Suprapubic skin (tissue), 4 donors: ENCODE results near the gene CAPN9. TPM values are rescaled to one million over a fixed set of nuclear protein-coding genes. Genes with fewer than 3 reads are reported as not detected.
"Not testable (repeated sequence)": the region's sequence is repeated elsewhere in the genome, so short reads cannot be mapped to it uniquely, and the experiment has no call there.

ENCODE experiments used
- DNase-seq, 2 donors: peaks; one replicate each; pipeline ENCODE4 v3.0.0-alpha.2; 2019; ENCODE audit warnings: low spot score in 2 of 2
- H3K27ac ChIP-seq: fragments of 200-600 bp; sonication (generic); one replicate; pipeline ENCODE4 v1.5.1; 2019
- H3K27me3 ChIP-seq: fragments of 200-600 bp; sonication (generic); one replicate; pipeline ENCODE4 v1.5.1; 2019
- H3K36me3 ChIP-seq: fragments of 200-600 bp; sonication (generic); one replicate; pipeline ENCODE4 v1.5.1; 2019
- H3K4me1 ChIP-seq: fragments of 200-600 bp; sonication (generic); one replicate; pipeline ENCODE4 v1.5.1; 2019
- H3K4me3 ChIP-seq: fragments of 200-600 bp; sonication (generic); one replicate; pipeline ENCODE4 v1.5.1; 2019; ENCODE audit warnings: mild to moderate bottlenecking
- H3K9me3 ChIP-seq: fragments of 200-600 bp; sonication (generic); one replicate; pipeline ENCODE4 v1.5.1; 2019
- CTCF ChIP-seq, 2 donors: fragments of 200-600 bp in 1 of 2; fragments of 450-650 bp in 1 of 2; sonication (generic) in 1 of 2; IDR thresholded peaks; one replicate each; pipeline ENCODE4 v1.5.1; 2016 to 2019; ENCODE audit warnings: antibody characterized with exemption in 2 of 2, mild to moderate bottlenecking in 1 of 2, moderate library complexity in 1 of 2
- EP300 ChIP-seq: sonication (generic); formaldehyde crosslinking; IDR thresholded peaks from one replicate; pipeline ENCODE4 v1.6.1; 2017; ENCODE audit warnings: antibody characterized with exemption
- POLR2A ChIP-seq, 2 donors: fragments of 450-650 bp; IDR thresholded peaks; one replicate each; pipeline ENCODE4 v1.6.1; 2017; ENCODE audit warnings: antibody characterized with exemption in 2 of 2, mild to moderate bottlenecking in 2 of 2, moderate library complexity in 2 of 2
- POLR2AphosphoS5 ChIP-seq, 3 donors: sonication (generic); formaldehyde crosslinking; IDR thresholded peaks; one replicate each; pipeline ENCODE4 v1.6.1; 2017; ENCODE audit warnings: antibody characterized with exemption in 3 of 3
- WGBS: methylation state at CpG from one replicate; pipeline ENCODE4 v1.1.5; 2018; 5-methylcytosine and 5-hydroxymethylcytosine counted together
- total RNA-seq, 4 donors: library from RNA; depleted of rRNA; stranded (reverse); fragments of >200 nt; gene quantifications; one replicate each; pipeline ENCODE4 v1.1.0, GENCODE V29; 2016

The CAPN9 gene
- total RNA-seq, 4 donors from 2014 or later: 0.48 to 4.2 TPM; not detected in 2

GRCh38 chr1:230843503-230844309 is 96.5 kb downstream of the CAPN9 start:
- no peak for DNase-seq
- H3K9me3 ChIP-seq: no peaks in the 10 kb centered on the region
- H3K4me3 ChIP-seq: no peak overlapping the region
- no peaks in the 10 kb centered on the region for H3K27me3 ChIP-seq
- 94% methylated on average over 27 of the region's 28 CpGs for WGBS
- no peak overlapping the region for H3K27ac ChIP-seq
- peaks cover 2% of the 10 kb centered on the region for H3K4me1 ChIP-seq
- TF ChIP-seq EP300 (no peak), POLR2A (IDR thresholded peaks at IDR 0.05) (no peak), POLR2AphosphoS5 (IDR thresholded peaks at IDR 0.05) (no peak), CTCF (IDR thresholded peaks at IDR 0.05) (no peak)
- peaks cover 43% of the 10 kb centered on the region for H3K36me3 ChIP-seq

GRCh38 chr1:230844561-230844960 is 97.4 kb downstream of the CAPN9 start:
- Histone ChIP-seq H3K4me1 (peaks cover 10% of the 10 kb centered on the region), H3K9me3 (no peaks in the 10 kb centered on the region), H3K27me3 (no peaks in the 10 kb centered on the region), H3K27ac (no peak overlapping the region), H3K4me3 (no peak overlapping the region), H3K36me3 (peaks cover 38% of the 10 kb centered on the region)
- DNase-seq: no peak
- TF ChIP-seq POLR2AphosphoS5 (IDR thresholded peaks at IDR 0.05): no peak
- TF ChIP-seq CTCF (IDR thresholded peaks at IDR 0.05): no peak
- WGBS: 89% methylated on average over 4 of the region's 4 CpGs

GRCh38 chr1:230845184-230845583 is 98.0 kb downstream of the CAPN9 start:
- H3K27ac ChIP-seq, H3K4me3 ChIP-seq, DNase-seq, H3K9me3 ChIP-seq, H3K27me3 ChIP-seq: not testable (repeated sequence)
- peaks cover 17% of the 10 kb centered on the region for H3K4me1 ChIP-seq
- WGBS: 81% methylated on average over 7 of the region's 7 CpGs
- H3K36me3 ChIP-seq: peaks cover 35% of the 10 kb centered on the region

DNA sequence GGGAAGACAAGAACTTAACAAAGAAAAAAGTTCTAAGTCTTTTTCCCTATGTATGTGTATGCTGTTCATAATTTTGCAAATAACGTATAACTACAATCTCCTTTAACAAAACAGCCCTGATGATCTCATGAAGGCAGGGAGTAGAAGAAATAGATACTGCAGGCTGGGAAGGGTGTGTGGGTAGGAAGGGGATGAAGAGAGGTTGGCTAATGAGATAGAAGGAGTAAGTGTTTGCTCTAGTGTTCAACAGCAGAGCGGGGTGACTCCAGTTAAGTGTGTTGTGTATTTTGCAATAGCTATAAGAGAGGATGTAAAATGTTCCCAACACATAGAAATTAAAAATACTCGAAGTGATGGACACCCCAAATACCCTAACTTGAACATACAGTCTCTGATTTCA is 101.0 kb downstream of the CAPN9 start:
- no peak for DNase-seq
- H3K27me3 ChIP-seq: no peaks in the 10 kb centered on the region
- peaks cover 20% of the 10 kb centered on the region for H3K36me3 ChIP-seq
- no peaks in the 10 kb centered on the region for H3K9me3 ChIP-seq
- TF ChIP-seq EP300: no peak
- no peak for TF ChIP-seq POLR2A (IDR thresholded peaks at IDR 0.05)
- no peak for TF ChIP-seq POLR2AphosphoS5 (IDR thresholded peaks at IDR 0.05)
- no peak for TF ChIP-seq CTCF (IDR thresholded peaks at IDR 0.05)
- no peak overlapping the region for H3K4me3 ChIP-seq
- WGBS: 90% methylated on average over 3 of the region's 3 CpGs
- peaks cover 23% of the 10 kb centered on the region for H3K4me1 ChIP-seq
- no peak overlapping the region for H3K27ac ChIP-seq

DNA sequence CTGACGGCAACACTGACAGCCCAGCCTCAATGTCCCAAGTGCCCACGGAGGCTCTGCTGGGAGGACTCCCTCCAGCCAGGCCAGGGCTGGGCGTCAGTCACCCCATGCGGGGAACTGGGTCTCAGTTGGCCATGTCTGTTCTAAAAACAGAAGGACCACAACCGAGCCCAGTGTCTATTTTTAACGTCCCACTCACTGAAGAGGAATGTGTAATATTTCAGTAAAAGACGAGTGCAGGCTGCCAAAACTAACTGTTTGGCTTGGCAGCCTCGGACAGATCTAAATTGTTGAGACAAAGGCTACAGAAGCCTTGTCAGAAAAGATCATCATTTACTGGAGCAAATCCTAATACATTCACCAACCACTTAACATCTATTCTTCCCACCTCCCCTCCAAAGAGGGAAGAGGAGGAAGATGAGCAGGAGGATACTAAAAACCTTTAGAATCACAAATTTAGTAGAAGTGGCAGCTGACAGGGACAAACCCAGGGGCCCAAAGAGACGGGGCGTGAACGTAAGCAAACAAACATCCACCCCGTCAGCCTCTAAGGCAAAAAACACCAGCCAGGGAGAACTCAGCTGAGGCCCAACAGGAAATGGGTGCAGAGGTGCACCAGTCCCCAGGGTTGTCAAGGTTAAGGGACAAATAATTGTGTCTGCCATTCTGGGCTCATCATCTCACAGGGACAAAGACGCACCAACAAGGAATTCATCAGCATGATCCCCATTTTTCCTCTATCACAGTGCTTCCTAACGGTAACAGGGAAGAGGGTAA is 102.5 kb downstream of the CAPN9 start:
- Histone ChIP-seq H3K9me3 (no peaks in the 10 kb centered on the region), H3K4me3 (no peak overlapping the region), H3K27ac (peak overlapping the region; percentile 31), H3K36me3 (peaks cover 25% of the 10 kb centered on the region), H3K4me1 (peaks cover 23% of the 10 kb centered on the region), H3K27me3 (no peaks in the 10 kb centered on the region)
- no peak for DNase-seq
- WGBS: 45% methylated on average over 14 of the region's 14 CpGs
- TF ChIP-seq CTCF (IDR thresholded peaks at IDR 0.05) (no peak), POLR2A (IDR thresholded peaks at IDR 0.05) (no peak), EP300 (no peak), POLR2AphosphoS5 (IDR thresholded peaks at IDR 0.05) (no peak)
